ENCODE measurements around the gene BRINP1.

BRINP1 gene

DNA sequence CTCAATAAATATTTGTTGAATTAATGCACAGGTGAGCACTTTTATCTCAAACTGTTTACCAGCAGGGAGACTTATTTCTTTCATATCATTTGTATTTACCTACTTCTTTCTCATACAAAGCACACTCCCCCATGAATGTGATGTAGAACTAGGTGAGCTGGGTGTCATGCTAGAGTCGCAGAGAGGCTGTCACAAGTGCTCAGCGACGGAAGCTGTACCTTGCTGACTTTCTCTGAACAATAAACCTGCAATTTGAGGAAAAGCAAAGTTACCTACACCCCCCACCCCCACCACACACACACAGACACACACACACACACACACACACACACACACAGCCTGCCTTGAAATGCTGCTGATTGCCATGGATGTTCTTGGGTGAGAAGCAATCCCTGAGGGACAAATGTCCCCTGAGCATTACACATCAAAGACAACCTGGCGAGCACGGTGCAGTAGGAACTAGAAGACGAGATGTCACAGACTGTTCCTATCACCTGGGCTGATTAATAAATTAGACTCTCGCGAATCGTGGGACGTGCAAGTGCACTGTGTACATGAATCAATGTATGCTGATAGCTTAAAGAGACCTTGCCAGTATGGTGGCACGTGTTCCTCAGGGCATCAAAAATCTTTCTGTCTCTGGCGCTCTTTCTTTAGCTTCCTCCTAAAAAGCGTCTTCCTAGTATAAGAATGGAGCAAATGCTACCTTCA lies 66.1 kb downstream of the BRINP1 start:
- H3K27ac ChIP-seq, result no peak overlapping the region
- no peak overlapping the region for H3K4me3 ChIP-seq (ENCODE audit: low read depth in 1 of 2, low read length in 1 of 2)
- H3K27me3 ChIP-seq, result no peaks in the 10 kb centered on the region
- TF ChIP-seq CTCF (IDR thresholded peaks at IDR 0.05), result no peak
- H3K4me1 ChIP-seq (ENCODE audit: control insufficient read depth in 1 of 2, insufficient read depth in 1 of 2, low read depth in 1 of 2, low read length in 1 of 2), result no peaks in the 10 kb centered on the region
- no peaks in the 10 kb centered on the region for H3K36me3 ChIP-seq
- no peaks in the 10 kb centered on the region for H3K9me3 ChIP-seq

GRCh38 chr9:119298076-119298853 lies 71.0 kb downstream of the BRINP1 start:
- Histone ChIP-seq H3K4me3 (ENCODE audit: low read depth in 1 of 2, low read length in 1 of 2) (no peak overlapping the region), H3K9me3 (no peaks in the 10 kb centered on the region), H3K27ac (no peak overlapping the region), H3K4me1 (ENCODE audit: control insufficient read depth in 1 of 2, insufficient read depth in 1 of 2, low read depth in 1 of 2, low read length in 1 of 2) (no peaks in the 10 kb centered on the region), H3K36me3 (no peaks in the 10 kb centered on the region), H3K27me3 (no peaks in the 10 kb centered on the region)
- no peak for TF ChIP-seq CTCF (IDR thresholded peaks at IDR 0.05)

- no peaks in the 10 kb centered on the region for H3K27me3 ChIP-seq
- no peaks in the 10 kb centered on the region for H3K4me1 ChIP-seq (ENCODE audit: control insufficient read depth in 1 of 2, insufficient read depth in 1 of 2, low read depth in 1 of 2, low read length in 1 of 2)
- no peak for TF ChIP-seq CTCF (IDR thresholded peaks at IDR 0.05)
- H3K27ac ChIP-seq, result no peak overlapping the region
- H3K4me3 ChIP-seq (ENCODE audit: low read depth in 1 of 2, low read length in 1 of 2), result no peak overlapping the region
- H3K9me3 ChIP-seq, result no peaks in the 10 kb centered on the region
- no peaks in the 10 kb centered on the region for H3K36me3 ChIP-seq
Measured at GRCh38 chr9:119291554-119291953, 77.7 kb downstream of the BRINP1 start.

GRCh38 chr9:119289740-119290433 lies 79.3 kb downstream of the BRINP1 start:
- no peak overlapping the region for H3K4me3 ChIP-seq (ENCODE audit: low read depth in 1 of 2, low read length in 1 of 2)
- H3K27ac ChIP-seq, result no peak overlapping the region
- H3K36me3 ChIP-seq, result no peaks in the 10 kb centered on the region
- no peaks in the 10 kb centered on the region for H3K4me1 ChIP-seq (ENCODE audit: control insufficient read depth in 1 of 2, insufficient read depth in 1 of 2, low read depth in 1 of 2, low read length in 1 of 2)
- no peaks in the 10 kb centered on the region for H3K9me3 ChIP-seq
- TF ChIP-seq CTCF (IDR thresholded peaks at IDR 0.05), result no peak
- H3K27me3 ChIP-seq, result no peaks in the 10 kb centered on the region

DNA sequence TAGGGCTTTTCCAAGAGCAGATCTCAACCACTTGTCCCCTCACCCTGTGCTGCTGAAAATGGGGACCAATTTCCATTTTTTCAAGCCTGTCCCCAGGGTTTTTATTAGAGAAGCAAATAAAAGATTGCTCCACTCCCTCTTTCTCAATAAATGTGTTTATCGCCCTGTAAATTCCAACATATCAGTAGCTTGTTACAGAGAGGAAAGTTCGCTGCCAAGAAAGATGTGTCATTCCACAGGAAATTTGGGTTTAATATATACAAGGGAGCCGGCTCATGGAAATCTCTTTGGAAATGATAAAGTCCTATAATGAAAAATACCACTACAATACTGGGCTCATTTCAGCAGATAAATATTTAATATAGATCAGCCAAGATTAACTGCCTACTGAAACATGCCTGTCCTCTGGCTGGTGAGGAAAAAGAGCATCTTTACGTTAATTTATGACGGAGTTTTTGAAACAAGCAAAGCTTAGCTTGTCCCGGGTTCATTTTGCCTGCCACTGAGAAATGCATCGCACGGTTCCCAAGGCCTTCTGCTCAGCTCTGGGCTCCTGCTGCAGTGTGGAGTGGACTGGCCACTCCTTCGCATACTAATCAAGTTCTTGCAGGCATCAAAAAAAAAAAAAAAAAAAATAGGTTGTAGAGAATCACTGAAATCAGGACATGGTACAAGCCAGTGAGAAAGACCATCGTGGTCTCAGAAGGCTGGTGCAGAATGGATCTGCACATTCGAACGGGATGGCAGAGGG lies 84.5 kb downstream of the BRINP1 start:
- Histone ChIP-seq H3K36me3 (no peaks in the 10 kb centered on the region), H3K4me3 (ENCODE audit: low read depth in 1 of 2, low read length in 1 of 2) (no peak overlapping the region), H3K27me3 (peaks cover 35% of the 10 kb centered on the region), H3K9me3 (no peaks in the 10 kb centered on the region), H3K27ac (no peak overlapping the region), H3K4me1 (ENCODE audit: control insufficient read depth in 1 of 2, insufficient read depth in 1 of 2, low read depth in 1 of 2, low read length in 1 of 2) (no peaks in the 10 kb centered on the region)
- TF ChIP-seq CTCF (IDR thresholded peaks at IDR 0.05), result no peak
